ENCODE measurements around the gene NDUFA11.

DNA sequence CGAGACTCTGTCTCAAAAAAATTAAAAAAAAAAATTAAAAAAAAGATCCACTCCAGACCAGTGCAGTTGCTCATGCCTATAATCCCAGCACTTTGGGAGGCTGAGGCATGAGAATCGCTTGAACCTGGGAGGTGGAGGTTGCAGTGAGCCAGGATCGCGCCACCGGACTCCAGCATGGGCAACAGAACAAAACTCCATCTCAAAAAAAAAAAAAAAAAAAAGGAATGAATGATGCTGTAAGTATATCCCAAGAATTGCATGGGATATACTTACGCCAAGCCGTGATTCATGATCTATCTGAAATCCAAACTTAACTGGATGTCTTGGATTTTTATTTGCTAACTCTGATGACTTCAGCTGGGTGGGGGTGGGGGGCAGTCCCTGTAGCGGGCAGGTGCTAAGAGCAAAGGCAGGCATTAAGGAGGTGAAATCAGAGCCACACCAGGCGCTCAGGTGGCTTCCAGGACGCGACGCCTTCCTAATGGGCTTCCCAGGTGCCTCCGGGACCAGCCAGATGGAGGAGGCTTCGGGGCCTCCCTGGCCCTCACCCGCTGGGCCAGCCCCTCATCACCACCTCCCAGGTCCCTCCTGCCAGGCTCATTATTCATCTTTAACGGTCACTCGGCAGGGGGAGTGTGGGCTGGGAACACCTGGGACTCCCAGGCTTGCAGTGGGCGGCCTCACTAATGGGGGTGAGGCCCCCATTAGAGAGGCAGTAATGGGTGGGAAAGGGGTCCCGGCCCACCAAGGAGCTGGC is 21.9 kb downstream of the NDUFA11 start:
- TF ChIP-seq ZNF629 (tag by site-specific recombination; IDR thresholded peaks at IDR 0.05), result no peak
- no peak for TF ChIP-seq ZNF23 (tag by site-specific recombination; IDR thresholded peaks at IDR 0.05; ENCODE audit: borderline replicate concordance)
- no peak for TF ChIP-seq ZNF571 (tag by site-specific recombination; IDR thresholded peaks at IDR 0.05)
- no peak for TF ChIP-seq ZNF623 (tag by site-specific recombination; IDR thresholded peaks at IDR 0.05)
- TF ChIP-seq ZNF274 (IDR thresholded peaks at IDR 0.05; ENCODE audit: low read length), result no peak
- no peak for TF ChIP-seq ZNF274 (tag by site-specific recombination; IDR thresholded peaks at IDR 0.05; ENCODE audit: borderline replicate concordance)
- TF ChIP-seq ZNF660 (tag by site-specific recombination; IDR thresholded peaks at IDR 0.05), result no peak
- no peak for TF ChIP-seq ZNF626 (tag by site-specific recombination; IDR thresholded peaks at IDR 0.05)
- TF ChIP-seq, protein P1, sequence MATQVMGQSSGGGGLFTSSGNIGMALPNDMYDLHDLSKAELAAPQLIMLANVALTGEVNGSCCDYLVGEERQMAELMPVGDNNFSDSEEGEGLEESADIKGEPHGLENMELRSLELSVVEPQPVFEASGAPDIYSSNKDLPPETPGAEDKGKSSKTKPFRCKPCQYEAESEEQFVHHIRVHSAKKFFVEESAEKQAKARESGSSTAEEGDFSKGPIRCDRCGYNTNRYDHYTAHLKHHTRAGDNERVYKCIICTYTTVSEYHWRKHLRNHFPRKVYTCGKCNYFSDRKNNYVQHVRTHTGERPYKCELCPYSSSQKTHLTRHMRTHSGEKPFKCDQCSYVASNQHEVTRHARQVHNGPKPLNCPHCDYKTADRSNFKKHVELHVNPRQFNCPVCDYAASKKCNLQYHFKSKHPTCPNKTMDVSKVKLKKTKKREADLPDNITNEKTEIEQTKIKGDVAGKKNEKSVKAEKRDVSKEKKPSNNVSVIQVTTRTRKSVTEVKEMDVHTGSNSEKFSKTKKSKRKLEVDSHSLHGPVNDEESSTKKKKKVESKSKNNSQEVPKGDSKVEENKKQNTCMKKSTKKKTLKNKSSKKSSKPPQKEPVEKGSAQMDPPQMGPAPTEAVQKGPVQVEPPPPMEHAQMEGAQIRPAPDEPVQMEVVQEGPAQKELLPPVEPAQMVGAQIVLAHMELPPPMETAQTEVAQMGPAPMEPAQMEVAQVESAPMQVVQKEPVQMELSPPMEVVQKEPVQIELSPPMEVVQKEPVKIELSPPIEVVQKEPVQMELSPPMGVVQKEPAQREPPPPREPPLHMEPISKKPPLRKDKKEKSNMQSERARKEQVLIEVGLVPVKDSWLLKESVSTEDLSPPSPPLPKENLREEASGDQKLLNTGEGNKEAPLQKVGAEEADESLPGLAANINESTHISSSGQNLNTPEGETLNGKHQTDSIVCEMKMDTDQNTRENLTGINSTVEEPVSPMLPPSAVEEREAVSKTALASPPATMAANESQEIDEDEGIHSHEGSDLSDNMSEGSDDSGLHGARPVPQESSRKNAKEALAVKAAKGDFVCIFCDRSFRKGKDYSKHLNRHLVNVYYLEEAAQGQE (tag by site-specific recombination; IDR thresholded peaks at IDR 0.05), result no peak
- TF ChIP-seq, protein P2, sequence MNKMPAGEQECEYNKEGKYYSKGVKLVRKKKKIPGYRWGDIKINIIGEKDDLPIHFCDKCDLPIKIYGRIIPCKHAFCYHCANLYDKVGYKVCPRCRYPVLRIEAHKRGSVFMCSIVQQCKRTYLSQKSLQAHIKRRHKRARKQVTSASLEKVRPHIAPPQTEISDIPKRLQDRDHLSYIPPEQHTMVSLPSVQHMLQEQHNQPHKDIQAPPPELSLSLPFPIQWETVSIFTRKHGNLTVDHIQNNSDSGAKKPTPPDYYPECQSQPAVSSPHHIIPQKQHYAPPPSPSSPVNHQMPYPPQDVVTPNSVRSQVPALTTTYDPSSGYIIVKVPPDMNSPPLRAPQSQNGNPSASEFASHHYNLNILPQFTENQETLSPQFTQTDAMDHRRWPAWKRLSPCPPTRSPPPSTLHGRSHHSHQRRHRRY (tag by site-specific recombination; IDR thresholded peaks at IDR 0.05), result no peak
- TF ChIP-seq, protein P3, sequence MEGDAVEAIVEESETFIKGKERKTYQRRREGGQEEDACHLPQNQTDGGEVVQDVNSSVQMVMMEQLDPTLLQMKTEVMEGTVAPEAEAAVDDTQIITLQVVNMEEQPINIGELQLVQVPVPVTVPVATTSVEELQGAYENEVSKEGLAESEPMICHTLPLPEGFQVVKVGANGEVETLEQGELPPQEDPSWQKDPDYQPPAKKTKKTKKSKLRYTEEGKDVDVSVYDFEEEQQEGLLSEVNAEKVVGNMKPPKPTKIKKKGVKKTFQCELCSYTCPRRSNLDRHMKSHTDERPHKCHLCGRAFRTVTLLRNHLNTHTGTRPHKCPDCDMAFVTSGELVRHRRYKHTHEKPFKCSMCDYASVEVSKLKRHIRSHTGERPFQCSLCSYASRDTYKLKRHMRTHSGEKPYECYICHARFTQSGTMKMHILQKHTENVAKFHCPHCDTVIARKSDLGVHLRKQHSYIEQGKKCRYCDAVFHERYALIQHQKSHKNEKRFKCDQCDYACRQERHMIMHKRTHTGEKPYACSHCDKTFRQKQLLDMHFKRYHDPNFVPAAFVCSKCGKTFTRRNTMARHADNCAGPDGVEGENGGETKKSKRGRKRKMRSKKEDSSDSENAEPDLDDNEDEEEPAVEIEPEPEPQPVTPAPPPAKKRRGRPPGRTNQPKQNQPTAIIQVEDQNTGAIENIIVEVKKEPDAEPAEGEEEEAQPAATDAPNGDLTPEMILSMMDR (tag by site-specific recombination; IDR thresholded peaks at IDR 0.05), result no peak
- no peak for TF ChIP-seq KLF10 (tag by site-specific recombination; IDR thresholded peaks at IDR 0.05)
- TF ChIP-seq, protein P4, sequence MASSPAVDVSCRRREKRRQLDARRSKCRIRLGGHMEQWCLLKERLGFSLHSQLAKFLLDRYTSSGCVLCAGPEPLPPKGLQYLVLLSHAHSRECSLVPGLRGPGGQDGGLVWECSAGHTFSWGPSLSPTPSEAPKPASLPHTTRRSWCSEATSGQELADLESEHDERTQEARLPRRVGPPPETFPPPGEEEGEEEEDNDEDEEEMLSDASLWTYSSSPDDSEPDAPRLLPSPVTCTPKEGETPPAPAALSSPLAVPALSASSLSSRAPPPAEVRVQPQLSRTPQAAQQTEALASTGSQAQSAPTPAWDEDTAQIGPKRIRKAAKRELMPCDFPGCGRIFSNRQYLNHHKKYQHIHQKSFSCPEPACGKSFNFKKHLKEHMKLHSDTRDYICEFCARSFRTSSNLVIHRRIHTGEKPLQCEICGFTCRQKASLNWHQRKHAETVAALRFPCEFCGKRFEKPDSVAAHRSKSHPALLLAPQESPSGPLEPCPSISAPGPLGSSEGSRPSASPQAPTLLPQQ (tag by site-specific recombination; IDR thresholded peaks at IDR 0.05), result no peak
- TF ChIP-seq ZNF768 (tag by site-specific recombination; IDR thresholded peaks at IDR 0.05), result no peak
